K562 (cell line): ENCODE data around the gene VDAC2. TPM values are rescaled to one million over a fixed set of nuclear protein-coding genes. Genes with fewer than 3 reads are reported as not detected.

Experiments used
- CLOCK ChIP-seq: fragments of 250-450 bp; sonication (Bioruptor Pico); IDR thresholded peaks from 2 replicates; pipeline ENCODE4 v1.4.0; 2020; ENCODE audit warnings: mild to moderate bottlenecking, moderate library complexity, borderline replicate concordance
- HMGN3 ChIP-seq: IDR thresholded peaks from 2 replicates; pipeline ENCODE4 v1.6.1; 2011; ENCODE audit warnings: borderline replicate concordance, low read depth, mild to moderate bottlenecking, mixed read lengths, low read length; ENCODE audit not compliant: insufficient read length; ENCODE audit errors: extremely low read depth
- JUN ChIP-seq, 2 experiments: sonication (generic) in 1 of 2; formaldehyde crosslinking in 1 of 2; IDR thresholded peaks; 2 replicates each; pipeline versions ENCODE4 v1.6.1 to v1.8.0; 2012 to 2022; ENCODE audit warnings: borderline replicate concordance in 2 of 2, mild to moderate bottlenecking in 2 of 2, improper control_type of control experiment in 1 of 2, low read depth in 1 of 2, low read length in 1 of 2, missing genetic modification reagents in 1 of 2
- MGA ChIP-seq: fragments of 450-650 bp; IDR thresholded peaks from 2 replicates; pipeline ENCODE4 v1.6.1; 2016; ENCODE audit warnings: mild to moderate bottlenecking, moderate library complexity
- OTX1 ChIP-seq: fragments of 450-650 bp; formaldehyde crosslinking; IDR thresholded peaks from 2 replicates; pipeline ENCODE4 v1.4.0; 2022; ENCODE audit warnings: mild to moderate bottlenecking
- PBX2 ChIP-seq, 2 experiments: IDR thresholded peaks in 1 of 2; conservative IDR thresholded peaks in 1 of 2; 2 replicates each; pipeline ENCODE4 v1.6.1; 2016; ENCODE audit warnings: low read depth in 2 of 2, mild to moderate bottlenecking in 1 of 2, missing compliant biosample characterization in 1 of 2, missing genetic modification characterization in 1 of 2, moderate library complexity in 1 of 2
- XRCC3 ChIP-seq: fragments of 450-650 bp; IDR thresholded peaks from 2 replicates; pipeline ENCODE4 v1.6.1; 2017; ENCODE audit warnings: mild to moderate bottlenecking, moderate library complexity
- ZNF696 ChIP-seq: fragments of 250-450 bp; sonication (Bioruptor Pico); conservative IDR thresholded peaks from 2 replicates; pipeline ENCODE4 v1.4.0; 2020; ENCODE audit warnings: mild to moderate bottlenecking, moderate library complexity
- polyA plus RNA-seq, 8 experiments: library from polyadenylated mRNA; depleted of rRNA in 4 of 8; stranded (reverse) in 5 of 8; unstranded in 3 of 8; fragments of >200 nt; fragmentation: Nextera tagmentation in 2 of 8; fragmentation: Illumina TruSeq in 1 of 8; extraction: Ambion mirVana in 2 of 8; extraction: Trizol in 1 of 8; gene quantifications; 2 replicates each; pipeline versions ENCODE4 v1.2.1 to v1.2.3, GENCODE V29; 2011 to 2014; ENCODE audit warnings: inconsistent platforms in 1 of 8, missing spikeins in 1 of 8
- total RNA-seq, 7 experiments: library from RNA; depleted of rRNA in 6 of 7; stranded (reverse); fragments of >200 nt in 6 of 7; fragmentation: Illumina TruSeq in 2 of 7; extraction: Trizol in 2 of 7; gene quantifications; 2 replicates each; pipeline versions ENCODE4 v1.2.1 to v1.2.3, GENCODE V29; 2011 to 2021; ENCODE audit warnings: low replicate concordance in 1 of 7

VDAC2 gene
- total and polyA plus RNA-seq, 9 of the 15 experiments (the other 6 are each of a cell fraction or from before 2014, with no cell fraction given), result 139 to 450 (median 250) TPM

- TF ChIP-seq CLOCK (CRISPR knock-in tag), result no peak
- no peak for TF ChIP-seq PBX2 (CRISPR knock-in tag; IDR thresholded peaks at IDR 0.05; ENCODE audit: low read depth)
- no peak for TF ChIP-seq PBX2 (tag; conservative IDR thresholded peaks at IDR 0.05; ENCODE audit: low read depth)
- TF ChIP-seq MGA, result no peak
- no peak for TF ChIP-seq XRCC3
- peak; percentile 93 for TF ChIP-seq HMGN3
- no peak for TF ChIP-seq OTX1
- TF ChIP-seq ZNF696 (CRISPR knock-in tag), result 0 out of 2 replicates have a peak, but pooled peaks have one; percentile 3
- TF ChIP-seq JUN (IDR thresholded peaks at IDR 0.05; ENCODE audit: borderline replicate concordance, low read depth, low read length), result peak; percentile 97
- TF ChIP-seq JUN (CRISPR knock-in tag; IDR thresholded peaks at IDR 0.05; ENCODE audit: borderline replicate concordance), result no peak
These were observed 18.6 kb upstream of the VDAC2 start (continued) for GRCh38 chr10:75191821-75192568.
